Measurements from ENCODE around the gene PSIP1. TPM values are rescaled to one million over a fixed set of nuclear protein-coding genes. Genes with fewer than 3 reads are reported as not detected.

Gene PSIP1
- total RNA-seq, 1 experiment from 2014 or later = 42.9 TPM

GRCh38 chr9:15499139-15499538 lies 11.6 kb downstream of the PSIP1 start:
- intact Hi-C loops (cut with micrococcal nuclease) = no loop called here
- Histone ChIP-seq H2AFZ (ENCODE audit: low read length) (no peak overlapping the region), H3K9me2 (replicated peaks; ENCODE audit: low read length) (no peaks in the 10 kb centered on the region), H3K27me3 (ENCODE audit: low read length) (no peaks in the 10 kb centered on the region), H3K4me2 (ENCODE audit: low read length) (no peak overlapping the region), H4K20me1 (ENCODE audit: low read length) (no peaks in the 10 kb centered on the region), H3K79me2 (ENCODE audit: low read length) (0 out of 2 replicates have a peak, but pooled peaks cover 4% of the 10 kb centered on the region), H3K9me3 (ENCODE audit: low read length) (no peaks in the 10 kb centered on the region), H3K4me3 (ENCODE audit: low read length) (no peak overlapping the region), H3F3A (ENCODE audit: low read length, unreplicated experiment) (no peaks in the 10 kb centered on the region), H3K9ac (ENCODE audit: low read length) (no peak overlapping the region), H3K36me3 (ENCODE audit: low read depth, low read length) (peaks cover 3% of the 10 kb centered on the region; the same call in 1 of the 2 replicates), H3K4me1 (ENCODE audit: insufficient read depth, low read length) (no peaks in the 10 kb centered on the region), H3K27ac (ENCODE audit: low read length) (no peak overlapping the region)
- POLR2A ChIA-PET (ENCODE audit: unreplicated experiment) = no interaction called here
- TF ChIP-seq EZH2phosphoT487 (IDR thresholded peaks at IDR 0.05; ENCODE audit: borderline replicate concordance, low read length) (no peak), EZH2 (IDR thresholded peaks at IDR 0.05; ENCODE audit: low read length, unreplicated experiment) (no peak)
- CTCF ChIA-PET = interaction anchor here (1.0 kb wide), 1 partner anchor 108 kb away, joined by 3 read pairs; no protein-coding TSS in a partner anchor
- BruUV-seq (replicated peaks) = no TSS peak
- DNase-seq = no peak
- no peak for ATAC-seq

DNA sequence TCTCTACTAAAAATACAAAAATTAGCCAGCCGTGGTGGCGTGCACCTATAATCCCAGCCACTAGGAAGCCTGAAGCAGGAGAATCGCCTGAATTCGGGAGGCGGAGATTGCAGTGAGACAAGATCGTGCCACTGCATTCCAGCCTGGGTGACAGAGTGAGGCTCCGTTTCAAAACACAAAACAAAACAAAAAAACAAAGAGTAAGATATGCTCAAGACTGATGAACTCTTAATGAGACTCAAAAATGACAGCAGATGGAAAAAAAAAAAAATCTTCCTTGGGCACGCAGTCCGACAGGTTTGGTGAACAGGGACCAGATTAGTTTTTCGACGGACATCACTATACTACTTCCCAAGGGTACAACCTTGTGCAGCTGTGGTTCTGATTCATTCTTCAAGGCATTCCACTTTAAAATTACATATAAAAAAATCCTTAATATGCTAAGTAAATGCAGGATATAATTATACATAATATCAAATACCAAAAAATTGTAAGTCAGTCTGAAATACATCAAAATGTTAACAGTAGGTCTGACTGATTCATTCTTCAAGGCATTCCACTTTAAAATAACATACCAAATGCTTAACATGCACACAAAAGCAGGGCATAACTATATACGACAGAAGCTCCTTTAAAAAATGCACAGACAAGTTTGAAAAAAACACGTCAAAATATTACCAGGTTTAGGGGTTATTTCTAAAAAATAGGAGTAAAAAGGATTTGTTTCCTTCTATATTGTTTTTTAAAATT lies 12.3 kb downstream of the PSIP1 start:
- peaks cover 3% of the 10 kb centered on the region; the same call in 1 of the 2 replicates for H3K36me3 ChIP-seq (ENCODE audit: low read depth, low read length)
- H3K4me3 ChIP-seq (ENCODE audit: low read length) = no peak overlapping the region
- no peaks in the 10 kb centered on the region for H3K27me3 ChIP-seq (ENCODE audit: low read length)
- no peak overlapping the region for H2AFZ ChIP-seq (ENCODE audit: low read length)
- intact Hi-C loops (cut with micrococcal nuclease) = no loop called here
- CTCF ChIA-PET = no interaction called here
- H3K9ac ChIP-seq (ENCODE audit: low read length) = no peak overlapping the region
- no peak overlapping the region for H3K27ac ChIP-seq (ENCODE audit: low read length)
- H3K4me1 ChIP-seq (ENCODE audit: insufficient read depth, low read length) = no peaks in the 10 kb centered on the region
- 0 out of 2 replicates have a peak, but pooled peaks cover 4% of the 10 kb centered on the region for H3K79me2 ChIP-seq (ENCODE audit: low read length)
- H3K4me2 ChIP-seq (ENCODE audit: low read length) = no peak overlapping the region
- no TSS peak for BruUV-seq (replicated peaks)
- no peaks in the 10 kb centered on the region for H3K9me2 ChIP-seq (replicated peaks; ENCODE audit: low read length)
- POLR2A ChIA-PET (ENCODE audit: unreplicated experiment) = no interaction called here
- no peak for TF ChIP-seq EZH2 (IDR thresholded peaks at IDR 0.05; ENCODE audit: low read length, unreplicated experiment)
- TF ChIP-seq EZH2phosphoT487 (IDR thresholded peaks at IDR 0.05; ENCODE audit: borderline replicate concordance, low read length) = no peak
- TF ChIP-seq, protein P1, sequence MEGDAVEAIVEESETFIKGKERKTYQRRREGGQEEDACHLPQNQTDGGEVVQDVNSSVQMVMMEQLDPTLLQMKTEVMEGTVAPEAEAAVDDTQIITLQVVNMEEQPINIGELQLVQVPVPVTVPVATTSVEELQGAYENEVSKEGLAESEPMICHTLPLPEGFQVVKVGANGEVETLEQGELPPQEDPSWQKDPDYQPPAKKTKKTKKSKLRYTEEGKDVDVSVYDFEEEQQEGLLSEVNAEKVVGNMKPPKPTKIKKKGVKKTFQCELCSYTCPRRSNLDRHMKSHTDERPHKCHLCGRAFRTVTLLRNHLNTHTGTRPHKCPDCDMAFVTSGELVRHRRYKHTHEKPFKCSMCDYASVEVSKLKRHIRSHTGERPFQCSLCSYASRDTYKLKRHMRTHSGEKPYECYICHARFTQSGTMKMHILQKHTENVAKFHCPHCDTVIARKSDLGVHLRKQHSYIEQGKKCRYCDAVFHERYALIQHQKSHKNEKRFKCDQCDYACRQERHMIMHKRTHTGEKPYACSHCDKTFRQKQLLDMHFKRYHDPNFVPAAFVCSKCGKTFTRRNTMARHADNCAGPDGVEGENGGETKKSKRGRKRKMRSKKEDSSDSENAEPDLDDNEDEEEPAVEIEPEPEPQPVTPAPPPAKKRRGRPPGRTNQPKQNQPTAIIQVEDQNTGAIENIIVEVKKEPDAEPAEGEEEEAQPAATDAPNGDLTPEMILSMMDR (conservative IDR thresholded peaks at IDR 0.05; ENCODE audit: low read depth, low read length) = no peak
- ATAC-seq (no peak), DNase-seq (no peak)
- H3K9me3 ChIP-seq (ENCODE audit: low read length) = no peaks in the 10 kb centered on the region
- H3F3A ChIP-seq (ENCODE audit: low read length, unreplicated experiment) = no peaks in the 10 kb centered on the region
- H4K20me1 ChIP-seq (ENCODE audit: low read length) = no peaks in the 10 kb centered on the region

GRCh38 chr9:15492485-15493150 lies 18.2 kb downstream of the PSIP1 start:
- Histone ChIP-seq H3K27ac (ENCODE audit: low read length) (no peak overlapping the region), H3K27me3 (ENCODE audit: low read length) (no peaks in the 10 kb centered on the region), H3K4me3 (ENCODE audit: low read length) (no peak overlapping the region), H2AFZ (ENCODE audit: low read length) (no peak overlapping the region), H3K36me3 (ENCODE audit: low read depth, low read length) (peaks cover 3% of the 10 kb centered on the region), H3K4me1 (ENCODE audit: insufficient read depth, low read length) (no peaks in the 10 kb centered on the region), H3K9me3 (ENCODE audit: low read length) (no peaks in the 10 kb centered on the region), H3F3A (ENCODE audit: low read length, unreplicated experiment) (no peaks in the 10 kb centered on the region), H3K9ac (ENCODE audit: low read length) (no peak overlapping the region), H3K79me2 (ENCODE audit: low read length) (no peaks in the 10 kb centered on the region), H4K20me1 (ENCODE audit: low read length) (no peaks in the 10 kb centered on the region), H3K4me2 (ENCODE audit: low read length) (no peak overlapping the region), H3K9me2 (replicated peaks; ENCODE audit: low read length) (no peaks in the 10 kb centered on the region)
- TF ChIP-seq EZH2 (IDR thresholded peaks at IDR 0.05; ENCODE audit: low read length, unreplicated experiment) (no peak), EZH2phosphoT487 (IDR thresholded peaks at IDR 0.05; ENCODE audit: borderline replicate concordance, low read length) (no peak)
- TF ChIP-seq, protein P1 (conservative IDR thresholded peaks at IDR 0.05; ENCODE audit: low read depth, low read length) = no peak
- CTCF ChIA-PET = no interaction called here
- ATAC-seq (no peak), DNase-seq (no peak)
- BruUV-seq (replicated peaks) = no TSS peak
- POLR2A ChIA-PET (ENCODE audit: unreplicated experiment) = no interaction called here
- intact Hi-C loops (cut with micrococcal nuclease) = no loop called here

Measured in PC-3 (cell line).